ENCODE results near the gene TMEM132C.

- TF ChIP-seq REST (IDR thresholded peaks at IDR 0.05; ENCODE audit: insufficient read depth in 1 of 2, low read depth in 2 of 2, low read length in 2 of 2), result no peak
- TF ChIP-seq POLR2AphosphoS5 (IDR thresholded peaks at IDR 0.05; ENCODE audit: low read depth, low read length), result peak; percentile 13; the same call in 1 of the 2 replicates
- TF ChIP-seq TAF1 (IDR thresholded peaks at IDR 0.05; ENCODE audit: borderline replicate concordance, insufficient read depth, low read length), result no peak
- no peak for TF ChIP-seq SIN3A (IDR thresholded peaks at IDR 0.05; ENCODE audit: borderline replicate concordance, insufficient read depth, low read length)
Observed at GRCh38 chr12:128268379-128268995, 1.5 kb downstream of the TMEM132C start.
